UCSD-AML1 (cell line): ENCODE measurements around the gene SELE.
"Not testable (repeated sequence)": the region's sequence is repeated elsewhere in the genome, so short reads cannot be mapped to it uniquely, and the experiment has no call there.

Source experiments
- DNase-seq: peaks from one replicate; lab custom pipeline; 2025; ENCODE audit not compliant: unreplicated experiment; lab: John Stamatoyannopoulos, UW

Gene SELE

DNA sequence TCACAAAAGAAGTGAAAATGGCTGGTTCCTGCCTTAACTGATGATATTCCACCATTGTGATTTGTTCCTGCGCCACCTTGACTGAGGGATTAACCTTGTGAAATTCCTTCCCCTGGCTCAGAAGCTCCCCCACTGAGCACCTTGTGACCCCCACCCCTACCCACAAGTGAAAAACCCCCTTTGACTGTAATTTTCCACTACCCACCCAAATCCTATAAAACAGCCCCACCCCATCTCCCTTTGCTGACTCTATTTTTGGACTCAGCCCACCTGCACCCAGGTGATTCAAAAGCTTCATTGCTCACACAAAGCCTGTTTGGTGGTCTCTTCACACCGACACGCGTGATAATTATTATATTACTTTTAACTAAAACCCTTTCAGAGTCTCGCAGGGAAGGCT, 45.5 kb downstream of the SELE start:
- not testable (repeated sequence) for DNase-seq

DNA sequence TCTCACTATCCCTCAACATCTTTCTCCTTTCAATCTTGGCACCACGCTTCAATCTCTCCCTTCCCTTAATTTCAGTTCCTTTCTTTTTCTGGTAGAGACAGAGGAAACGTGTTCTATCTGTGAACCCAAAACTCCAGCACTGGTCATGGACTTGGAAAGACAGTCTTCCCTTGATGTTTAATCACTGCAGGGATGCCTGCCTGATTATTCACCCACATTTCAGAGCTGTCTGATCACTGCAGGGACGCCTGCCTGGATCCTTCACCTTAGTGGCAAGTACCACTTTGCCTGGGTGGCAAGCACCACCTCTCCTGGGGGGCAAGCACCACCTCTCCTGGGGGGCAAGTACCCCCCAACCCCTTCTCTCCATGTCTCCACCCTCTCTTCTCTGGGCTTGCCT, 50.2 kb downstream of the SELE start:
- DNase-seq, result no peak

DNA sequence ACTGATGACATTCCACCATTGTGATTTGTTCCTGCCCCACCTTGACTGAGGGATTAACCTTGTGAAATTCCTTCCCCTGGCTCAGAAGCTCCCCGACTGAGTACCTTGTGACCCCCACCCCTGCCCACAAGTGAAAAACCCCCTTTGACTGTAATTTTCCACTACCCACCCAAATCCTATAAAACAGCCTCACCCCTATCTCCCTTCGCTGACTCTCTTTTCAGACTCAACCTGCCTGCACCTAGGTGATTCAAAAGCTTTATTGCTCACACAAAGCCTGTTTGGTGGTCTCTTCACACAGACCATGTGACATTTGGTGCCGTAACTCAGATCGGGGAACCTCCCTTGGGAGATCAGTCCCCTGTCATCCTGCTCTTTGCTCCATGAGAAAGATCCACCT, 50.7 kb downstream of the SELE start:
- not testable (repeated sequence) for DNase-seq

DNA sequence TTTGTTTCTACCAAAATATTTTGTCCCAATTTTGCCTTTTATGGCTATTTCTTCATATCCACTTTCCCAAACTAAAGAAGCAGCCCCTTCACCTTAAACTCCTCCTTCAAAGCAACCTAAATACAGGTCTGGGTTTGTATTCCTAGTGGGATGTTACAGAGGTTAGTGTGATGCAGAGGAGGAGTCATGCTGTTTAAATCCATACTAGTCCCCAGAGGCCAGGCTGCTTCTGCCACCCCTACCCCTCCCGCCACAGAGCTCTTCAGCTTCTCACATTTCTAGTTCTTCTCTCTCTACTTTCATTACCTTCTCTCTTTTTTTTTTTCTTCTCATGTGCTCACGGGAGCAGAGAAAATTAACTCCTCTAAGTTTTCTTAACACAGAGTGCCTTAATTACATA, 51.8 kb downstream of the SELE start:
- DNase-seq, result no peak

DNA sequence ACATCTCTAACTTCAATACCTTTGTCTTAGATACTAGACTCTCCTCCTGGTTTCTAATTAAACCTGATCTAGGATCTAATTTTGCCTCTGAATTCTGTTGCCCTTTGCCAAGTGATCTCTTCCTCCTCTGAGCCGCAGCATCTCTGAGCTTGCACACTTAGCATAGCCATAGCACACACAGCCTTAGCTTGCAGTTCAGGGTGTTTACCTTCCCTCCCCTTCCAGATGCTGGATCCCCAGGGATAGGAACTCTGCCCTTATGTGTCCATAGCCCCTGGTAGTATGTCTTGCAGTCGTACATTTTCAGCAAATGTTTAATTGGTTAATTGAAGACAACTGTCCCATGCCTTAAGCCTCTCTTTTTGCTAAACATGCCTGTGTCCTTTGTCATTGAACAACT, 52.7 kb downstream of the SELE start:
- no peak for DNase-seq

DNA sequence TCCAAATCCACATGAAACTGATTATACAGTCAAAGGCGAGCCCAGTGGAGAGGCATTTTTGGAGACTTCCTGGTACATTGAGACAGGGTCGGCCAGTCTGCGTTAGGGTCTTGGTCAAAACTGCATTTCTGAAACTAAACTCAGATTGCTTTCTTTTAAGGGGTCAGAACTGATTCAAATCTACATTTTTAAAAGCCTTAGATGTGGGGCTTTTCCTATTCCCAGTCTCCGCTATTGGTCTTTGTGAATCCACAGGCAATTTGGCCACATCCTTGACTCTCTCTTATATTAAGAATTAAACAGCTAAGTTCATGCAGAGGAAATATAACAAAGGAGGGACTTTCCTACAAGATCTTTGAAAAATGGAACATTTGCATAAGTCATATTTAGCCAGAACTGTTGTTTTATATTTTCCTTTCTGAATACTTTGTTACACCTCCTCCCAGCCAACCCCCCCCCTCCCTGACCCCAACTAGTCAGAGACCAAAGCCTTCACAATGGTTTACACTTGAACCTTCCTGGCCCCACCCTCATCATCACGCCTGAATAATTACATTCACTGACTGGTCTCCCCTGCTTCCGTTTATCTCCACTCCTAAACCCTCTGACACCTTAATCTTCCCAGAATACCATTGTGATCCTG, 53.4 kb downstream of the SELE start:
- DNase-seq, result no peak

DNA sequence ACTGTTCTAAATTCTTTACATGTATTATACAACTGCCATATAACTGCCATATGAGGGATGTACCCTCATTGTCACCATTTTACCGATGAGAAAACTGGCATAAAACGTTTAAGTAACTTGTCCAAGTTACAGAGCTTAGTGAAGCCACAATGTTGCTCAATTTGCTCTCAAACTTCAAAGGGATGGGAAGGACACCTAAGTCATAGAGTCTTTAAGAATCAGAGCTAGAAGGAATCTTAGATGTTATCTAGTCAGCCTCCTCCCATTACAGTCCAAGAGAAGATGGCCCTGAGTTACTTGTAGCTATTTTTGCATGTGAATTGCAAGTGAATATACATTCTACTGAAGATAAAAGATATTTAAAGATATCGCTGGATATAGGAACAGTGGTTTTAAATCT, 54.2 kb downstream of the SELE start:
- no peak for DNase-seq

DNA sequence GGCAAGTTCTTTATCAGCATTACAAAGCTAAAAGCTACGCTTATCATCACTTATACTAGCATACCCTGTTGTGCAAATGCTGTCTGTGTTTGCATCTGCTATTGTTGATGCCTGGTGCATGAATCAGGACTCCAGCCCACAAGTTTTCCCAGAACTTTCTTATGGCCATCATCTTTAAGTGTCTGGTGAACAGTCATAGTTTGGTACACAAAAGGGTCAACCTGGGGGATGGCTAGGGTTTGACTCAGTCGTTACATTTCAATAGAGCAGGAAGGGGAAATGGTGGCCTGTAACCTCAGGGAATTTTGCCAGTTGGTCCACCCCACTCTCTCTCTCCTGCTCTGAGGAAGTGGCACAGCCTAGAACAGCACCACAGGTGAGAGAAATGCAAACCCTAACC, 57.9 kb downstream of the SELE start:
- peak; percentile 17 for DNase-seq
